Nephron (organoid): ENCODE measurements around the gene THOC5.

Source experiments
- H3K27ac Mint-ChIP-seq, 3 experiments: 2 replicates each; pipeline ENCODE4 v1.8.0; 2020; ENCODE audit warnings: mixed read lengths in 3 of 3, mild to moderate bottlenecking in 2 of 3, moderate library complexity in 1 of 3
- H3K27me3 Mint-ChIP-seq: 2 replicates; pipeline ENCODE4 v1.8.0; 2021; ENCODE audit warnings: low read depth, mild to moderate bottlenecking, moderate library complexity, mixed read lengths
- H3K36me3 Mint-ChIP-seq: 2 replicates; pipeline ENCODE4 v1.8.0; 2020; ENCODE audit warnings: low read depth, mixed read lengths
- H3K4me1 Mint-ChIP-seq: 2 replicates; pipeline ENCODE4 v1.8.0; 2020; ENCODE audit warnings: mixed read lengths
- H3K4me3 Mint-ChIP-seq, 3 experiments: 2 replicates each; pipeline ENCODE4 v1.8.0; 2020; ENCODE audit warnings: mild to moderate bottlenecking in 3 of 3, mixed read lengths in 3 of 3, moderate library complexity in 2 of 3
- H3K9me3 Mint-ChIP-seq: 2 replicates; pipeline ENCODE4 v1.8.0; 2020; ENCODE audit warnings: mixed read lengths
- TF ChIP-seq, protein P1 (sequence below), 3 experiments: fragments of 200-600 bp; sonication (generic); IDR thresholded peaks; one replicate each; pipeline ENCODE4 v1.5.0; 2021; ENCODE audit warnings: antibody characterized with exemption in 3 of 3; ENCODE audit not compliant: unreplicated experiment in 3 of 3

The THOC5 gene

DNA sequence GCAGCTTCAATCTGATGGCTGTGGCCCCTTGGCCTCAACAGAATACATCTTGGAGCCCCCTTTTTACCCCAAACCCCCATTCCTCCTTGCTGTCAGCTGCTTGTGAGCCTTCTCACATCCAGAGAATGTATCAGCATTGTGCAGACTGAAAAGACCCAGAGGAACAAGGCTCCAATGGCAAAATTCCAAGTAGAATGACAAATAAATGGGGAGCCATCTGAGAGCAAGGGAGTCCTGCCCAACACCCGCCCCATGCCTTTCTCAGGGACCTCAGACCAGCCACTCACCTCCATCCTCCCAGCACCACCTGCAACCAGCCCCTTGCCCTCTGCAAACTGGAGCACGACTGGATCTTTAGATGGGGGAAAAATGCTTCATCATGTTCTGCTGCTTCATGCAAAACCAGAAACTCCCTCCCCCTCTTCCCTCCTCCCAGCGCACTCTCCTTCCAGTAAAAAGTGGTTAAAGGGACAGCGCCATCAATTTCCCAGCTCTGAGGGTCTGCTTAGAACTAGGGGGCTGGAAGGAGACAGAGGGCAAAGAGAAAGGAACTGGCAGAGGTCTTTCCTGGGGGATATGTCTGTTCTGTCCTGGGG lies 75.7 kb downstream of the THOC5 start:
- no peaks in the 10 kb centered on the region for H3K9me3 Mint-ChIP-seq
- H3K27ac Mint-ChIP-seq: no peak overlapping the region
- TF ChIP-seq, protein P1, sequence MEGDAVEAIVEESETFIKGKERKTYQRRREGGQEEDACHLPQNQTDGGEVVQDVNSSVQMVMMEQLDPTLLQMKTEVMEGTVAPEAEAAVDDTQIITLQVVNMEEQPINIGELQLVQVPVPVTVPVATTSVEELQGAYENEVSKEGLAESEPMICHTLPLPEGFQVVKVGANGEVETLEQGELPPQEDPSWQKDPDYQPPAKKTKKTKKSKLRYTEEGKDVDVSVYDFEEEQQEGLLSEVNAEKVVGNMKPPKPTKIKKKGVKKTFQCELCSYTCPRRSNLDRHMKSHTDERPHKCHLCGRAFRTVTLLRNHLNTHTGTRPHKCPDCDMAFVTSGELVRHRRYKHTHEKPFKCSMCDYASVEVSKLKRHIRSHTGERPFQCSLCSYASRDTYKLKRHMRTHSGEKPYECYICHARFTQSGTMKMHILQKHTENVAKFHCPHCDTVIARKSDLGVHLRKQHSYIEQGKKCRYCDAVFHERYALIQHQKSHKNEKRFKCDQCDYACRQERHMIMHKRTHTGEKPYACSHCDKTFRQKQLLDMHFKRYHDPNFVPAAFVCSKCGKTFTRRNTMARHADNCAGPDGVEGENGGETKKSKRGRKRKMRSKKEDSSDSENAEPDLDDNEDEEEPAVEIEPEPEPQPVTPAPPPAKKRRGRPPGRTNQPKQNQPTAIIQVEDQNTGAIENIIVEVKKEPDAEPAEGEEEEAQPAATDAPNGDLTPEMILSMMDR (IDR thresholded peaks at IDR 0.05; ENCODE audit: unreplicated experiment in 3 of 3): no peak
- peak overlapping the region; percentile 39 to 59 (median 40) for H3K4me3 Mint-ChIP-seq
- peaks cover 26% of the 10 kb centered on the region for H3K4me1 Mint-ChIP-seq
- no peaks in the 10 kb centered on the region for H3K36me3 Mint-ChIP-seq
- H3K27me3 Mint-ChIP-seq: peaks cover 69% of the 10 kb centered on the region

DNA sequence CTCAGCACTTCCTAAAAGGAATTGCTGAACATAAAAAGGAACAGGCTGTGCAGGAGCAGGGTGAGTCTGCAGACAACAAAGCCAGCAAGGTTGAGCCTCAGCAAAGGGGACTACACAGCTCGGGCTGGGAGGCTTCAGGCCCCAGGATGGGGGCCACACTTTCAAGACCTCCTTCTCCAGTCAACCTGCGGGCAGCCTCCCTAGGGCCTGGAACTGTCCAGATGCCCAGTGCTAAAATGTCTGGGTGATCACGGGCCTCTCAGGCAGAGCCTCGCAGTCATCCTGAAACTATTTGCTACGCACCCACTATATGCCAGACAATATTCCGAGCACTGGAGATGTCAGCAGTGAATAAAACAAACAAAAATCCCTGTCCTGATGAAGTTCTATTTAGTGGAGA lies 77.4 kb downstream of the THOC5 start:
- peaks cover 16% of the 10 kb centered on the region for H3K4me1 Mint-ChIP-seq
- TF ChIP-seq, protein P1 (IDR thresholded peaks at IDR 0.05; ENCODE audit: unreplicated experiment in 3 of 3): no peak
- no peaks in the 10 kb centered on the region for H3K9me3 Mint-ChIP-seq
- H3K27me3 Mint-ChIP-seq: peaks cover 70% of the 10 kb centered on the region
- no peak overlapping the region for H3K27ac Mint-ChIP-seq
- H3K36me3 Mint-ChIP-seq: no peaks in the 10 kb centered on the region
- no peak overlapping the region for H3K4me3 Mint-ChIP-seq

DNA sequence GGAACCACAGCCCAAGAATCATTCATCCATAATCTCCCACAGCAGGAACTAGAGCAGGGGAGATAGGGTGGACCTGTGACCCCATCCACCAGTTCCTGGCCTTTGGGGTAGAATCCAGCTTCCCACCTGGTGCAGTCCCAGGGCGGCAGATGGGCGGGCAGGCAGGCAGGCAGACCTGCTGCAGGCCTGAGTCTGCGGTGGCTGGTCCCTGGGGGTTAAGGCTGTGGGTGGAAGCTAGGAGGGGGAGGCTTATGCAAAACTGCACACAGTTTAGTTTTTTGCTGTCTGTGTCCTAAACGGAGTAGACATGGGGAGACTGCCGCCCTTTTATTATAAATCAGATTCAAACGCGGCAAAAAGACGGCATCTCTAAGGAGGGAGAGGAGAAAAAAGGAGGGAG lies 78.0 kb downstream of the THOC5 start:
- Mint-ChIP-seq H3K27ac (no peak overlapping the region), H3K4me3 (no peak overlapping the region), H3K9me3 (no peaks in the 10 kb centered on the region), H3K27me3 (peaks cover 72% of the 10 kb centered on the region), H3K36me3 (no peaks in the 10 kb centered on the region), H3K4me1 (peaks cover 15% of the 10 kb centered on the region)
- TF ChIP-seq, protein P1 (IDR thresholded peaks at IDR 0.05; ENCODE audit: unreplicated experiment in 3 of 3): no peak

DNA sequence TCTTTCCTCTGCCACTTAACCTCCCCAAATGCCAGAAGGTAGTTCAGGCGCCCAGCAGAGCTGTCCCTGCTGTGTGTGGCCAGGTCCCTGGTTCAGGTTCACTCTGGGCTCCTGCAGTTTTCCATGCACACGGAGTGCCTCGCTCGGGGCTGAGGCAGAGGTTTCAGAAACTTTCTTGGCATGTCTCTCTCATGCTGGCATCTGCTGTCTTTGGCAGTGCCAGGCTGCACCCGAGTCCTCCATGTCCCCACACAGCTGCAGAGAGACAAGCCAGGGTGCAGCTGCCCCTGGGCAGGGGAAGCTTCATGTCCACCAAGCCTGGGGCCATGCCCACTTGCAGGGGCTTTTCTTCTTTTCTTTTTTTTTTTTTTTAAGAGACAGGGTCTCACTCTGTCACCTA lies 80.6 kb downstream of the THOC5 start:
- no peak overlapping the region for H3K4me3 Mint-ChIP-seq
- TF ChIP-seq, protein P1 (IDR thresholded peaks at IDR 0.05; ENCODE audit: unreplicated experiment in 3 of 3): no peak
- no peaks in the 10 kb centered on the region for H3K9me3 Mint-ChIP-seq
- H3K4me1 Mint-ChIP-seq: peaks cover 5% of the 10 kb centered on the region
- H3K36me3 Mint-ChIP-seq: no peaks in the 10 kb centered on the region
- H3K27ac Mint-ChIP-seq: no peak overlapping the region
- H3K27me3 Mint-ChIP-seq: peaks cover 77% of the 10 kb centered on the region

DNA sequence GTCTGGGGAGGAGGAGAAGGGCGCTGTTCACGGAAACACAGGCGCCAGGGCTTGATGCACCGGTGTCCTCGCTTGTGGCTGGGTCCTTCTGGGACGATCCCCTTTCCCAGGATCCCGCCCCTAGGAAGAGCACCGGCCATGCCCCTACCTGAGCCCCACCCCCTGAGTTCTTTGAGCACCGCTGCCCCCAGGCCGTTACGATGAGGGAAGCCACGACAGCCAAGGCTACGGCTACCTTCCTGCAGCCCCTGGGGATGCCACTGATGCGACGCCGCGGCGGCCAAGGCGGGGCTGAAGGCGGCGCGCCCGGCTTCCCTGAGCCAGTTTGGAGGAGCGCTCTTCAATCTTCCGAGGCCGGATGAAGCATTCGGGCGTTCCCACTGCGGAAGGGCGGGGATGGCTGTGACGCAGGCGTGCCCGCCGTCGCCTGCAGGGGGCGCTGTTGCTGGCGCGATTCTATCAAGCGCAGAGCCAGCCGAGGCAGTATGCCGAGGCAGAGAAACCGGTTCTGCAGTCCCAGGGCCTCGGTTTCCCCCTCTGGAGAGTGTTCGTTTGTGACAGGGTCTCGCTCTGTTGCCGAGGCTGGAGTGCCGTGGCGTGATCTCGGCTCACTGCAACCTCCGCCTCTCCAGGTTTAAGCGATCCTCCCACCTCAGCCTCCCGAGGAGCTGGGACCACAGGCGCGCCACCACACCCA lies 83.2 kb downstream of the THOC5 start:
- Mint-ChIP-seq H3K4me3 (peak overlapping the region; percentile 54 to 68 (median 60)), H3K27me3 (peaks cover 69% of the 10 kb centered on the region), H3K9me3 (no peaks in the 10 kb centered on the region), H3K4me1 (peaks cover 5% of the 10 kb centered on the region), H3K36me3 (no peaks in the 10 kb centered on the region), H3K27ac (no peak overlapping the region)
- TF ChIP-seq, protein P1 (IDR thresholded peaks at IDR 0.05; ENCODE audit: unreplicated experiment in 3 of 3): peak; percentile 86 to 97 (median 96)

DNA sequence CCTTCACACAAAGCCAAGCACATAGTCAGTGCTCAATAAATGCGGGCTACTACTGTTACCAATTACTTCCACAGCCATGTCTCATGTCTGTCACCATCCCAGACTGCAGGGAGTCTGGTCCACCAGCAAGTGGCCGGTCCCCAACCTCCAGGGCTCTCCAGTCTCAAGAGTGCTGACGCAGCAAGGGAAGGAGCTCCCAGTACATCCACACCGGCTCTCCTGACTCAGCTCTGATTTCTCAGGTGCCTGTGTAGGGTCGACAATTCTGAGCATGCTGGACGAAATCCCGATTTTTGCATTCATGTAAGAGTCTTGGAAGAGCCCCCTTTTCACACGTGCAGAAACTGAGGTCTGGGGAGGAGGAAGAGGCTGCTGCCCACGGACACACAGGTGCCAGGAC lies 83.8 kb downstream of the THOC5 start:
- Mint-ChIP-seq H3K4me1 (peaks cover 5% of the 10 kb centered on the region), H3K9me3 (no peaks in the 10 kb centered on the region), H3K4me3 (peak overlapping the region; percentile 54 to 68 (median 60)), H3K36me3 (no peaks in the 10 kb centered on the region), H3K27me3 (peaks cover 69% of the 10 kb centered on the region), H3K27ac (no peak overlapping the region)
- TF ChIP-seq, protein P1 (IDR thresholded peaks at IDR 0.05; ENCODE audit: unreplicated experiment in 3 of 3): no peak
